ENCODE data around the gene CHL1. TPM values are rescaled to one million over a fixed set of nuclear protein-coding genes. Genes with fewer than 3 reads are reported as not detected.
A peak's percentile ranks its signal among the peaks of the same experiment; 100 is the strongest.
"Not testable (repeated sequence)": the region's sequence is repeated elsewhere in the genome, so short reads cannot be mapped to it uniquely, and the experiment has no call there.

The CHL1 gene
- total RNA-seq, 1 experiment from 2014 or later: 113 TPM

DNA sequence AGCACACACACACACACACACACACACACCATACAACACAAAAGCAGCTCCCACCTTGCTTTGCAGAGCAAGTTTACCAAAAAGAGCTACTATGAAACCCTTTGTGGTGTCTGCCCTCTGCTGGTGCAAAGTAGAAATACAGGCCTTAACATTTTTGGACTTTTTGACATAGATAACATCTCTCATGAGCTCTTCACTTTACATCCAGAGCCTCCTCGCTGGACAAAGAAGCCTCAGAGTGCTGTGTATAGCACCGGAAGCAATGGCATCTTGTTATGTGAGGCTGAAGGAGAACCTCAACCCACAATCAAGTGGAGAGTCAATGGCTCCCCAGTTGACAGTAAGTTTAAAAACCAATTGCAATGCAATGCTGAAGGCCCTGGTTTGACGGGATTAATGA, 157.9 kb downstream of the CHL1 start:
- DNase-seq (ENCODE audit: low read depth, low spot score): peak; percentile 91
- in situ Hi-C loops (cut with HindIII; ENCODE audit: low pct_unique_long_range_greater_than_20kb, low sequenced_read_pairs): no loop called here

DNA sequence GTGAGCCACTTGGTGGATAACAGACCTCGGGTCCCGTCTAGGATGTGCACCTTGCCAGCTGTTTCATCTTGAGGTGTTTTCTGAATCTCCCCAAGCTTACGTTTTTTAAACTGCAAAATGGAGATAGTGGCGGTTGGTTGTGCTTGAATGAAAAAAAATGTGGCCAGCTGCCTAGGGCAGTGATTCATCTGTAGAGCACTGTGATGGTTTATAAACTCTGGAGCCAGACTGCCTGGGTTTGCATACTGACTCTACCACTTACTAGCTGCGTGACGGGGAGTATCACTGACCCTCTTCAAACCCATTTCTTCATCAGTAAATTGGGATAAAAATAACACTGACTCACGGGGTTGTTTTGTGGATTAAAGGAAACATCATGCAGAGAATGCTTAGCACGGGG, 159.1 kb downstream of the CHL1 start:
- in situ Hi-C loops (cut with HindIII; ENCODE audit: low pct_unique_long_range_greater_than_20kb, low sequenced_read_pairs): no loop called here
- no peak for DNase-seq (ENCODE audit: low read depth, low spot score)

DNA sequence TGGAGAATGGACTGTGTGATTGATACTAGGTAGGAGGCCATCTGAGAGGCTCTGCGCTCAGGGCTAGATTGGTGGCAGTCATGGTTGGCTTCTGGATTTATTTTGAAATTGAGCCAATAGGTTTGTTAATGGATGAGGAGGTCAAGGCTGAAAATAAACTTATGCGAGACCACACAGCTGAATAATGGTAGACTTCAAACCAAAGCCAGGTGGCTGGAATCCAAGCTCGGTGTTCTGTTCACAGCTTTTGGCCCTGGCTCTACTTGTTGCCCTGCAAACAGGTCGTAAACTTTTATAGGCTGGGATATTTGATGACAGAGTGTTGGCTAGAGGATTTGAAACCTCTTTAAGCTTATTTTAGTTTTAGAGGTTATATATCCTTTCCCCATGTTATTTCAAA, 160.4 kb downstream of the CHL1 start:
- in situ Hi-C loops (cut with HindIII; ENCODE audit: low pct_unique_long_range_greater_than_20kb, low sequenced_read_pairs): no loop called here
- DNase-seq (ENCODE audit: low read depth, low spot score): no peak

DNA sequence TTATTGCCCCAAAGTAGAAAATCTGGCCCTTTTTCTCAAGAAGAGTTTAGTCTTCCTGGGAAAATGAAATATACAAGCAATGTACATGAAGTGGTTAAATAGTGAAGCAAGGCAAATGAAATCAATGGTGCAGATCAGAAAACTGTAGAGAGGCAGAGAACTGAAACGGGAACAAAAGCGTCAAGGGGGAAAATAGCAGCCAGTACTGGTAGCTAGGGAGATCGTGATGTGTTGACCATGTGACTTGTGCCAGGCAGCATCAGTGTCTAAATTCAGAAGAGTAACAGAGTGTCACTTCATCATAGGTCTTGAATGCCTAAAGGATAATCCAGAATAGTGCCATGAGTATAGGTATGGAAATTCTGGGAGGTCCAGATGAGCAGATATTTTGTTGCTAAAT, 163.1 kb downstream of the CHL1 start:
- DNase-seq (ENCODE audit: low read depth, low spot score): no peak
- in situ Hi-C loops (cut with HindIII; ENCODE audit: low pct_unique_long_range_greater_than_20kb, low sequenced_read_pairs): no loop called here

DNA sequence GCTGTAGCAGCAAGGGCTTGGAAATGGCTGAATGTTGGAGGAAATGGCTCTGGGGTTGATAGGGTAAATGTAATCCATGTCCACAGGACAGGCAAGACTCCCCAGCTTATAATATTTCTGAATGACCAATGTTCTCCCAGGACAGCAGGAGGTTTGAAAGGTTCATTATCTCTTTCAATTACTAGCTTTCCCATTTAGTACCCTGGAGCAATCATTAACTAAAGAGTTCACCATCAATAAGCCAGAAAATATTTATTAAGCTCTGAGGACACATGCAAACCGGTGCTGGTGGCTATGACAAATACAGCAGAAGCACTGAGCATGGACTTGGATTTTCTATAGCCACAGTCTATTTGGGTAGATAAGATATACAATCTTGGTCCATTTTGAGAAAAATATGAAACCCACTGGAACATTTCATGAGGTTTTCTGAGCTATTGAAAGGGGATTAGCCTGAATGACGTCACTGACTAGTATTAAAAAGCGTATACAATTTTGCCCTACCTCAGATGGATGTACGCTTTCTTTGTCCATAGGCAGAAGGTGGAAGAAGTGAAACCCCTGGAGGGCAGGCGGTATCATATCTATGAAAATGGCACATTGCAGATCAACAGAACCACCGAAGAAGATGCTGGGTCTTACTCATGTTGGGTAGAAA, 166.2 kb downstream of the CHL1 start:
- no peak for DNase-seq (ENCODE audit: low read depth, low spot score)
- in situ Hi-C loops (cut with HindIII; ENCODE audit: low pct_unique_long_range_greater_than_20kb, low sequenced_read_pairs): no loop called here

- DNase-seq (ENCODE audit: low read depth, low spot score): no peak
- in situ Hi-C loops (cut with HindIII; ENCODE audit: low pct_unique_long_range_greater_than_20kb, low sequenced_read_pairs): no loop called here
These were observed 167.7 kb downstream of the CHL1 start for GRCh38 chr3:364287-364686.

- no peak for DNase-seq (ENCODE audit: low read depth, low spot score)
- in situ Hi-C loops (cut with HindIII; ENCODE audit: low pct_unique_long_range_greater_than_20kb, low sequenced_read_pairs): no loop called here
These were observed 168.7 kb downstream of the CHL1 start for GRCh38 chr3:365268-365667.

- DNase-seq (ENCODE audit: low read depth, low spot score); in situ Hi-C loops (cut with HindIII; ENCODE audit: low pct_unique_long_range_greater_than_20kb, low sequenced_read_pairs): not testable (repeated sequence)
These were observed 169.7 kb downstream of the CHL1 start for GRCh38 chr3:366253-366652.

- in situ Hi-C loops (cut with HindIII; ENCODE audit: low pct_unique_long_range_greater_than_20kb, low sequenced_read_pairs): no loop called here
These were observed 176.7 kb downstream of the CHL1 start for GRCh38 chr3:373193-373779.

GRCh38 chr3:374459-374858, 177.9 kb downstream of the CHL1 start:
- in situ Hi-C loops (cut with HindIII; ENCODE audit: low pct_unique_long_range_greater_than_20kb, low sequenced_read_pairs): no loop called here

More at GRCh38 chr3:373193-373779, 176.7 kb downstream of the CHL1 start:
- DNase-seq (ENCODE audit: low read depth, low spot score): no peak

DNA sequence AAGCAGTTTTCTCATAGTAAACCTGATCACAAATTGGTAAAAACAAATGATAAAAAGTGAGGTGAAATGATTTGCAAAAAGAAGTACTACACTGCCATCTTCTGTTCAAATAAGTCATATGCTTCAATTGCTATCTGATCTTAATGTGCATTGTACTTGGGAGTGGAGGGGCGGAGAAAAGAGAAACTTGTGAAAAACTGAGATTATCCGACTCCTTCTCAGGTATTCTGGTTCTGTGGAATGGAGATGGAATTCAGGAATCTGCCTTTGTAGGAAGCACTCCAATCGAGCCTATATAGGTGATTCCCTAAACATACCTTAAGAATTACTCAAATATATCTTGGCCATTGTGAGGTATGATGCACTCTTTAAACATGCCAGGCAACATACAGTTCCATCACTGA, 180.6 kb downstream of the CHL1 start:
- peak; percentile 70 for DNase-seq (ENCODE audit: low read depth, low spot score)
- in situ Hi-C loops (cut with HindIII; ENCODE audit: low pct_unique_long_range_greater_than_20kb, low sequenced_read_pairs): no loop called here

More at GRCh38 chr3:374459-374858, 177.9 kb downstream of the CHL1 start:
- no peak for DNase-seq (ENCODE audit: low read depth, low spot score)

DNA sequence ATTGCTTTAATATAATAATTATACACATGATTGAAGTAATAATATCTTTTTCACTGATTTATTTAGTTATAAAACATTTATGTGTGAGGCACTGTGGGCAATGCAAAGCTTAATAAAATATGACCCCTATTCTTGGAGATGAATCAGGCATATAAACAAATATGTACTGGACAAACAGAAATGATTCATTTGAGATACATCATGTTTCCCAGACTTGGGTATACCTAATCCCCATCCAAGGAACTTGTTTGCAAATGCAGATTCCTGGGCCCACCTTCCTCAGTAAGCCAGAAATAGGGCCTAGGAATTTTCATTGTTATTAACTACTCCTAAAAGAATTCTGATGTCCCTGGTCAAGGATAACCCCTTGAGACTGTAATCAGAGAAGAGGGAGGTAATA, 184.2 kb downstream of the CHL1 start:
- DNase-seq (ENCODE audit: low read depth, low spot score): no peak
- in situ Hi-C loops (cut with HindIII; ENCODE audit: low pct_unique_long_range_greater_than_20kb, low sequenced_read_pairs): no loop called here

GRCh38 chr3:385151-385550, 188.6 kb downstream of the CHL1 start:
- no peak for DNase-seq (ENCODE audit: low read depth, low spot score)
- in situ Hi-C loops (cut with HindIII; ENCODE audit: low pct_unique_long_range_greater_than_20kb, low sequenced_read_pairs): no loop called here

- in situ Hi-C loops (cut with HindIII; ENCODE audit: low pct_unique_long_range_greater_than_20kb, low sequenced_read_pairs): no loop called here
- no peak for DNase-seq (ENCODE audit: low read depth, low spot score)
These were observed 198.2 kb downstream of the CHL1 start for GRCh38 chr3:394775-395174.

DNA sequence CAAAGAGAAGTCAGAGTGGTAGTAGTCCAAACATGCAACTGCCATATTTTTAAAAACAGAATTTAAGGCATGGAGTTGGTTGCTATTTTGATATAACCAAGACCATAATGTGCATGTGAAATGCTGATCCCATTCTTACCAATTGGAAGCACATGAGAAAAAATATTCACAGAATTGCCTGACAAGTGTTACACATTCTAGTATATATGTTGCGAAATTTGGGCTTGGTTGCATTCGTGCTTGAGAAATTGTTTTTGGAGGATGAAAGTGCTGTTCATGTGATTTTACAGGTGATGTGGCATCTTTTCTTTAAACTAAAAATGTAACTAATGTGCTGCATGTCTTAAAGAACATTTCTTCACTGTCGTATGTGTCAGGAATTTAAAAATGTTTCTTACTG, 199.7 kb downstream of the CHL1 start:
- in situ Hi-C loops (cut with HindIII; ENCODE audit: low pct_unique_long_range_greater_than_20kb, low sequenced_read_pairs): no loop called here
- no peak for DNase-seq (ENCODE audit: low read depth, low spot score)

DNA sequence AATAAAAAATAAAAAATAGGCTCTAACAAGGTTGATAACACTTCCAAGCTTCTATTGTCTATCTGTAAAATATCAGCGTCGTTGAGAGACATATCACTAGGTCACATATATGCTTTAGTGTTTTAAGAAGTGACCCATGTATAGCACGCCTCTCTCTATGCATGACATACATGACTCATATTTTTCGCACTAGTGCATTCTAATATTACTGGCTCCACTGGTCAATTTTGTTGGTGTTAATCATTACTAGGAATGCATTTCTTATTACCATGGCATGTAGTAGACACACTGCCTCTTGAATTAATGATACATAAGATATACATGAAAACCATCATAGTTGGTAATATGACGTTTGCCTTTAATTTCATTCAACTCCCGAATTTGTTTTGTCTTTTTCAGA, 203.1 kb downstream of the CHL1 start:
- in situ Hi-C loops (cut with HindIII; ENCODE audit: low pct_unique_long_range_greater_than_20kb, low sequenced_read_pairs): no loop called here
- DNase-seq (ENCODE audit: low read depth, low spot score): no peak

- in situ Hi-C loops (cut with HindIII; ENCODE audit: low pct_unique_long_range_greater_than_20kb, low sequenced_read_pairs): no loop called here
- no peak for DNase-seq (ENCODE audit: low read depth, low spot score)
These were observed 207.3 kb downstream of the CHL1 start for GRCh38 chr3:403826-404225.

DNA sequence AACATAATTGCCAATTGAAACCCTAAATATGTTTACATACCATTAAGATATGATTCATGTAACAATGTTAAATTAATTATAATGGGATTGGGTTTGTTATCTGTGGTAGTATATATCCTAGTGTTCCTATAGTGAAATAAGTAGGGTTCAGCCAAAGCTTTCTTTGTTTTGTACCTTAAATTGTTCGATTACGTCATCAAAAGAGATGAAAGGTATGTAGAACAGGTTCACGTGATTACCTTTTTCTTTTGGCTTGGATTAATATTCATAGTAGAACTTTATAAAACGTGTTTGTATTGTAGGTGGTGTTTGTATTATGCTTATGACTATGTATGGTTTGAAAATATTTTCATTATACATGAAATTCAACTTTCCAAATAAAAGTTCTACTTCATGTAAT, 212.4 kb downstream of the CHL1 start:
- in situ Hi-C loops (cut with HindIII; ENCODE audit: low pct_unique_long_range_greater_than_20kb, low sequenced_read_pairs): no loop called here
- DNase-seq (ENCODE audit: low read depth, low spot score): no peak

GRCh38 chr3:411226-411625, 214.7 kb downstream of the CHL1 start:
- in situ Hi-C loops (cut with HindIII; ENCODE audit: low pct_unique_long_range_greater_than_20kb, low sequenced_read_pairs): no loop called here
- no peak for DNase-seq (ENCODE audit: low read depth, low spot score)

GRCh38 chr3:414063-414462, 217.5 kb downstream of the CHL1 start:
- in situ Hi-C loops (cut with HindIII; ENCODE audit: low pct_unique_long_range_greater_than_20kb, low sequenced_read_pairs): no loop called here
- DNase-seq (ENCODE audit: low read depth, low spot score): peak; percentile 54

All from SK-MEL-5 (cell line).